LNCaP clone FGC (cell line): Measurements from ENCODE around the gene ZNF689.
A peak's percentile ranks its signal among the peaks of the same experiment; 100 is the strongest.

Experiments
- DNase-seq: peaks from one replicate; pipeline ENCODE4 v3.0.0-alpha.2; 2011; ENCODE audit warnings: low read depth
- H3K4me3 ChIP-seq: 2 replicates; pipeline ENCODE4 v1.5.1; 2011; ENCODE audit warnings: mild to moderate bottlenecking, low read depth, low read length, control low read depth
- TF ChIP-seq, protein P1 (sequence below): IDR thresholded peaks from 2 replicates; pipeline ENCODE4 v1.5.1; 2012; ENCODE audit warnings: mild to moderate bottlenecking; ENCODE audit not compliant: control insufficient read depth, insufficient read depth; ENCODE audit errors: extremely low read depth

ZNF689 gene

DNA sequence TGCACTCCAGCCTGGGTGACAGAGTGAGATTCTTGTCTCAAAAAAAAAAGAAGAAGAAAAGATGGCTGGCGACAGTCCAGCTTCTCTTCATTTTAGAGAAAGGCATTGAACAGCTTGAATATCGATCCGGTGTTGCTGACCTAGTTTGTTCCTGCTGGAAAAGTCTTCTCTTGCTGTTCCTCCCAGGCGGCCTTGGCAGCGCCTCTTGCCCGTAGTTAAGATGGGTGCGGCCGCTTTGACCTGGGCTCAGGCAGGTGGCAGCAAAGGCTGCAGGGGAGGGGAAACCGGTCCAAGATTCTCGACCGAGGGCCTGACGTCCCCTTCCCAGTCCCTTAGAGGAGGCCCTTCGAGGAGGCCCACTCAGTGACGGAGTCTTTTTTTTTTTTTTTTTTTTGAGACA, 48.2 kb downstream of the ZNF689 start:
- H3K4me3 ChIP-seq, result no peak overlapping the region
- no peak for DNase-seq
- TF ChIP-seq, protein P1, sequence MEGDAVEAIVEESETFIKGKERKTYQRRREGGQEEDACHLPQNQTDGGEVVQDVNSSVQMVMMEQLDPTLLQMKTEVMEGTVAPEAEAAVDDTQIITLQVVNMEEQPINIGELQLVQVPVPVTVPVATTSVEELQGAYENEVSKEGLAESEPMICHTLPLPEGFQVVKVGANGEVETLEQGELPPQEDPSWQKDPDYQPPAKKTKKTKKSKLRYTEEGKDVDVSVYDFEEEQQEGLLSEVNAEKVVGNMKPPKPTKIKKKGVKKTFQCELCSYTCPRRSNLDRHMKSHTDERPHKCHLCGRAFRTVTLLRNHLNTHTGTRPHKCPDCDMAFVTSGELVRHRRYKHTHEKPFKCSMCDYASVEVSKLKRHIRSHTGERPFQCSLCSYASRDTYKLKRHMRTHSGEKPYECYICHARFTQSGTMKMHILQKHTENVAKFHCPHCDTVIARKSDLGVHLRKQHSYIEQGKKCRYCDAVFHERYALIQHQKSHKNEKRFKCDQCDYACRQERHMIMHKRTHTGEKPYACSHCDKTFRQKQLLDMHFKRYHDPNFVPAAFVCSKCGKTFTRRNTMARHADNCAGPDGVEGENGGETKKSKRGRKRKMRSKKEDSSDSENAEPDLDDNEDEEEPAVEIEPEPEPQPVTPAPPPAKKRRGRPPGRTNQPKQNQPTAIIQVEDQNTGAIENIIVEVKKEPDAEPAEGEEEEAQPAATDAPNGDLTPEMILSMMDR, result no peak

DNA sequence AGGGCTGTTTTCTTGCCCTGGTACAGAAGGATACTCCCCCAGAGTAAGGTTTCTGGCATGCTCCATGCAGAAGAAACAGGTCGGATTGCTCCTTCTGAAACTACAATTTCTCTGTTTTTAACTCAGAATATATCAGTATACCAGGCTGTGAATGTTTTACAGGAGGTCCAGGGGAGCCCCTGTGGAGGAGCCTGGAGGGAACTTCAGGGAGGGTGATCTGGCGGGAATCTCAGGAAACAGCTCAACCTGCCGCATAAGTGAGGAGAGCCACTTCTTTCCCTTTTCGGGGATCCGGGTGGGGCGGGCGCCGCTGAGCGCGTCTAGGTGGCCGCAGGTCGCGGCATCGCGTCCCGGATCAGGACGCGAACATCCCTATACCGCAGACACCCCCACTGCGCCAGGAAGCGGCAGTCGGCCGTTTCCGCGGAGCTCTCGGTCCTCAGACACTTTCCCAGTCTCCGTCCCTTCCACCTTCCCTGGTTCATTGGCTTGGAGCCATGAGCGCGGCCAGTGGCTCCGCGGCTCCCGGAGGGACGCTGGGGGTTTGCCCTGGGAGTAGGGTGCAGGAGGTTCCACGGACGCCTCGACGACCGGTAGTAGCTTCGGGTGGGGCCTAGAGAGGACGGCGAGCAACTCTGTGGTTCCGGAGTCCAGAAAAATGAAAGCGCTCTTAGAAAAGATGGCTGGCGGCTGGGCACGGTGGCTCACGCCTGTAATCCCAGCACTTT, 48.9 kb downstream of the ZNF689 start:
- H3K4me3 ChIP-seq, result no peak overlapping the region
- TF ChIP-seq, protein P1, result no peak
- no peak for DNase-seq

DNA sequence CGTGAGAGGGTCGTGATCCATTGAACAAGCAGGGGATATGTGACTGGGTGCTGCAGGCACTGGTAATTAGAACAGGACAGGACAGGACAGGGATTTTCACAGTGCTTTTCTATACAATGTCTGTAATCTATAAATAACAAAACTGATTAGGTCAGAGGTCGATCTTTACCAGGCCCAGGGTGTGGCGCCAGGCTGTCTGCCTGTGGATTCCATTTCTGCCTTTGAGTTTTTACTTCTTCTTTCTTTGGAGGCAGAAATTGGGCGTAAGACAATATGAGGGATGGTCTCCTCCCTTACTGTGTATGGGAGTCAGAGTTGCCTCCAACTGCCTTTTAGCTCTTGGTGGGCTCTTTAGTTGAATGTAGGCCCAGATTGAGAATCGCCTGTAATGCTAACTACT, 50.5 kb downstream of the ZNF689 start:
- no peak overlapping the region for H3K4me3 ChIP-seq
- TF ChIP-seq, protein P1, result no peak
- DNase-seq, result no peak

DNA sequence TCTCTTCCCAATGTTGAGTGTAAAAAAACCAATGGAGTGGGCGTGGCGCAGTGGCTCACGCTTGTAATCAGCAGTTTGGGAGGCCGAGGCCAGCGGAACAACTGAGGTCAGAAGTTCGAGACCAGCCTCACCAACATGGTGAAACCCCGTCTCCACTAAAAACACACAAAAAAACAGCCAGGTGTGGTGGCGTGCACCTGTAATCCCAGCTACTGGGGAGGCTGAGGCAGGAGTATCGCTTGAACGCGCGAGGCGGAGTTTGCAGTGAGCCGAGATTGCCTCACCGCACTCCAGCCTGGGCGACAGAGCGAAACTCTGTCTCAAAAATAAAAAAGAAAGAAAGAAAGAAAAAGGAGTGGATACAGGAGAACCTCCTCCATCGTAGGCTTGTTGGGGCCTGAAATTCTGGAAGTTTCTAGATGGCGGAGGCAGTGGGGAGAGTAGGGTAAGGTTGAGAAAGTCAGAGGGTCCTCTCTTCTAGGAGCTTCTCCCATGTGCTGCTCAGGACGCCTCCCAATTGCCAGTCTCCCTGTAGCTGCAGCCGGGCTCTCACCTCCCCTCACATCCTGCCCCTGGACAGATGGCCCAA, 51.3 kb downstream of the ZNF689 start:
- H3K4me3 ChIP-seq, result peak overlapping the region; percentile 81
- no peak for DNase-seq
- TF ChIP-seq, protein P1, result no peak

DNA sequence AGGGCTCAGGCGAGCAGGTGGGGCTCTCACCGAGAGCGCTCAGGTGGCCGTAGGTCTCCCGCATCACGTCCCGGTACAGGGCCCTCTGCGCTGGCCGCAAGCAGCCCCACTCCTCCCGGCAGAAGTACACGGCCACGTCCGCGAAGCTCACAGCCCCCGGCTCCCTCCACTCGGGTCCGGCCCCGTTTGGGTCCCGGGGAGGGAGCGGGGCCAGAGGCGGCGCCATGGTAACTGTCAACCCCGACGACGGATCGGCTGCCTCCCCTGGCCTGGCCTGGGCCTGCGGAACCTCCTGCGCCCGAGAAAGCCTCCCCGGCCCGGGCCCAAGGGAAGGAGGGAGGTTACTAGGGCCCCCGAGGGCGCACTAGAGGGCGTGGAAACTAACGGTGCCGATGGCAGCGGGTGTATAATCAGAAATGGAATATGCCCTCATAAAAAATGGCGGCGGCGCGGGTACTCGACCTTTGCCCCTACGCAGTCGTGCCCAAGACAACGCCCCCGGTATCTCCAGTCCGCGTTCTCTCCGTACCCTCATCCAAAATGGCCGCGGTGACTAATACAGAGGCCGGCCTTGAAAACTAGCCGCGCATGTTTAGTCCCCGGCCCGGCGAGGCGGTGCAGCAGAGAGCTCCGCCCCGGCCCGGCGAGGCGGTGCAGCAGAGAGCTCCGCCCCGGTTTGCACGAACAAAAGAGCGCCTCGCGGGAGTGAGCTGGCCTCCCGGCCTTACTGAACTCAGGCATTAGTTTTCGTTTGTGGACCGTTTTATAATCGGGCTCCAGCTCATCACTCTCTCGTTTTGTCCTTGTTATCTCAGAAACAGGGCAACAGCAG, 52.0 kb downstream of the ZNF689 start, which contains the start of gene ZNF764:
Gene ZNF764, minus strand, starts transcription at position 418 of the 832 bp plus-strand sequence. Its CDS starts 192 bp downstream, at position 226.
- TF ChIP-seq, protein P1, result no peak
- peak; percentile 92 for DNase-seq

DNA sequence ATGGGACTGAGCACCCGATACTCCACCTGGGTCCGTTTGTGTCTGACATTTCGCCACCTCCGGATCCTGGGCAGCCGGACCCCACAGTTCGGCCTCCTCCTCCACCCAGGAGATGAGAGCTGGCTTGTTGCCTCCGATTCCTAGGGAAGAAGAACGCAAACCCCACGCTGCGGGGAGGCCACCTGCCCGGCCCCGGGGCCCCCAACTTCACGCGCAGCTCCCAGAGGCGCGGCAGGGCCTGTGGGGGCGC, 52.6 kb downstream of the ZNF689 start:
- TF ChIP-seq, protein P1, result no peak
- DNase-seq, result no peak
- H3K4me3 ChIP-seq, result peak overlapping the region; percentile 81

More for the DNA sequence above, 52.0 kb downstream of the ZNF689 start, which contains the start of gene ZNF764:
- H3K4me3 ChIP-seq, result peak within 1 kb of the TSS; percentile 81
